ENCODE measurements around the gene PLXNB3. TPM values are rescaled to one million over a fixed set of nuclear protein-coding genes. Genes with fewer than 3 reads are reported as not detected.

PLXNB3 gene
- total RNA-seq, 1 donor from 2014 or later = 36.1 TPM

DNA sequence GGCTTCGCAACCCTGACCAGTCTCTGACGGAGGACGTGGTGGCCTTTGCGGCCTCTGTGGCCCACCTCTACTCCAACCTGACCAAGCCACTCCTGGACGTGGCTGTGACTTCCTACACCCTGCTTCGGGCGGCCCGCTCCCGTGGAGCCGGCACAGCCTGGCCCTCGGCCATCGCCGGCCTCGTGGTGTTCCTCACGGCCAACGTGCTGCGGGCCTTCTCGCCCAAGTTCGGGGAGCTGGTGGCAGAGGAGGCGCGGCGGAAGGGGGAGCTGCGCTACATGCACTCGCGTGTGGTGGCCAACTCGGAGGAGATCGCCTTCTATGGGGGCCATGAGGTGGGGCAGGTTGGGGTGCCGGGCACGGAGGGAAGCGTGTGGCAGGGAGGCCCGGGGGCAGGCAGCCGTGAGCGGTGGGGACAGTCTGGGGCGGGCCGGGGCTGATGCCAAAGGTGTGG is 38.2 kb upstream of the PLXNB3 start:
- DNase-seq (ENCODE audit: extremely low spot score in 2 of 2) = no peak
- H3K27ac ChIP-seq = peak overlapping the region; percentile 78
- intact Hi-C loops (cut with DNase I) = no loop called here
- H3K4me3 ChIP-seq = peak overlapping the region; percentile 17 to 63
- H3K9me3 ChIP-seq = no peaks in the 10 kb centered on the region
- H3K36me3 ChIP-seq = peaks cover 0 to under 1% of the 10 kb centered on the region in 2 donors
- H3K4me1 ChIP-seq = peaks cover 52% of the 10 kb centered on the region
- H3K27me3 ChIP-seq = no peaks in the 10 kb centered on the region
- TF ChIP-seq, protein P1, sequence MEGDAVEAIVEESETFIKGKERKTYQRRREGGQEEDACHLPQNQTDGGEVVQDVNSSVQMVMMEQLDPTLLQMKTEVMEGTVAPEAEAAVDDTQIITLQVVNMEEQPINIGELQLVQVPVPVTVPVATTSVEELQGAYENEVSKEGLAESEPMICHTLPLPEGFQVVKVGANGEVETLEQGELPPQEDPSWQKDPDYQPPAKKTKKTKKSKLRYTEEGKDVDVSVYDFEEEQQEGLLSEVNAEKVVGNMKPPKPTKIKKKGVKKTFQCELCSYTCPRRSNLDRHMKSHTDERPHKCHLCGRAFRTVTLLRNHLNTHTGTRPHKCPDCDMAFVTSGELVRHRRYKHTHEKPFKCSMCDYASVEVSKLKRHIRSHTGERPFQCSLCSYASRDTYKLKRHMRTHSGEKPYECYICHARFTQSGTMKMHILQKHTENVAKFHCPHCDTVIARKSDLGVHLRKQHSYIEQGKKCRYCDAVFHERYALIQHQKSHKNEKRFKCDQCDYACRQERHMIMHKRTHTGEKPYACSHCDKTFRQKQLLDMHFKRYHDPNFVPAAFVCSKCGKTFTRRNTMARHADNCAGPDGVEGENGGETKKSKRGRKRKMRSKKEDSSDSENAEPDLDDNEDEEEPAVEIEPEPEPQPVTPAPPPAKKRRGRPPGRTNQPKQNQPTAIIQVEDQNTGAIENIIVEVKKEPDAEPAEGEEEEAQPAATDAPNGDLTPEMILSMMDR (IDR thresholded peaks at IDR 0.05) = no peak
- TF ChIP-seq POLR2AphosphoS5 (IDR thresholded peaks at IDR 0.05; ENCODE audit: insufficient read depth in 1 of 2, low read depth in 1 of 2) = no peak
- TF ChIP-seq POLR2A (IDR thresholded peaks at IDR 0.05) = no peak

DNA sequence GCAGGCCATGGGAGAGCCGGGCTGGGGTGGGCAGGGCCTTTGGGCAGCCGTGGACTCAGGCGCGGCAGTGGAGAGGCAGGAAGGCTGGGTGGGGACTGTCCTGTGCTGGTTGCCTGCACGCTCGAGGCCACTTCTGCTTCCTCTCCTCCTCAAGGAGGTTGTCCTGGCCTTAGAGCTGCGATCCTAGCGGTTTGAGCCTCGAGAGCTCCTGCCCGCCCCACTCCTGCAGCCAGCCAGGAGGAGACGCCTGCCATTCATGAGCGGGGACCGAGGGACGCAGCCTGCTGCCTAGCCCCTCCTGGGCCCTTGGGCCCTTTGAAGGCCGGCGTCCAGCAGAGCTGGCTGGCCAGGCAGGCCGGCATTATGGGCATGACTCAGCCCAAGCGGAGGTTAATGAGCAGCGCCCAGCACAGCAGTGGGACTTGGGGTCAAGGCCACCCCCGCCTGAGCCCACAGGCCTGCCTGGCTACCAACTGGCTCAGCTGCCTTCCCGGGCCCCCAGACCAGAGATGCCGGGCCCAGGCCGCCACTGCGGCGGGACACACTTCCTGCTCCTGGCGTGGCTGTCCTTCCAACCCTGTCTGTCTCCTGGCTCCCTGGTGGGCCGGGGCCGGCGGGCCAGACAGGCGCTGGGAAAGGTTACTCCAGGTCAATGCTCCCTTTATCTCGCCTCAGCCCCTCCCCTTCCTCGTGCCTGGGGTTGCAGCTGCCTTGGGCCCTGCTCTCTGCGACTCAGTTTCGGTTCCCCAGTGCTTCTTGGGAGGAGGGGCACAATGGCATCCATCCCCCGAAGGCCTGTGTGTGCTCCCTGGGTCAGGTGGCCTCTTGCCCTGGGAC is 37.5 kb upstream of the PLXNB3 start:
- Histone ChIP-seq H3K9me3 (no peaks in the 10 kb centered on the region), H3K36me3 (no peaks in the 10 kb centered on the region), H3K4me1 (peaks cover 52% of the 10 kb centered on the region), H3K4me3 (peak overlapping the region; percentile 17 to 63), H3K27ac (peak overlapping the region; percentile 78), H3K27me3 (no peaks in the 10 kb centered on the region)
- TF ChIP-seq POLR2A (IDR thresholded peaks at IDR 0.05) = no peak
- TF ChIP-seq, protein P1 (IDR thresholded peaks at IDR 0.05) = no peak
- TF ChIP-seq POLR2AphosphoS5 (IDR thresholded peaks at IDR 0.05; ENCODE audit: insufficient read depth in 1 of 2, low read depth in 1 of 2) = peak in 1 of 2 donors; percentile 50
- intact Hi-C loops (cut with DNase I) = no loop called here
- no peak for DNase-seq (ENCODE audit: extremely low spot score in 2 of 2)

DNA sequence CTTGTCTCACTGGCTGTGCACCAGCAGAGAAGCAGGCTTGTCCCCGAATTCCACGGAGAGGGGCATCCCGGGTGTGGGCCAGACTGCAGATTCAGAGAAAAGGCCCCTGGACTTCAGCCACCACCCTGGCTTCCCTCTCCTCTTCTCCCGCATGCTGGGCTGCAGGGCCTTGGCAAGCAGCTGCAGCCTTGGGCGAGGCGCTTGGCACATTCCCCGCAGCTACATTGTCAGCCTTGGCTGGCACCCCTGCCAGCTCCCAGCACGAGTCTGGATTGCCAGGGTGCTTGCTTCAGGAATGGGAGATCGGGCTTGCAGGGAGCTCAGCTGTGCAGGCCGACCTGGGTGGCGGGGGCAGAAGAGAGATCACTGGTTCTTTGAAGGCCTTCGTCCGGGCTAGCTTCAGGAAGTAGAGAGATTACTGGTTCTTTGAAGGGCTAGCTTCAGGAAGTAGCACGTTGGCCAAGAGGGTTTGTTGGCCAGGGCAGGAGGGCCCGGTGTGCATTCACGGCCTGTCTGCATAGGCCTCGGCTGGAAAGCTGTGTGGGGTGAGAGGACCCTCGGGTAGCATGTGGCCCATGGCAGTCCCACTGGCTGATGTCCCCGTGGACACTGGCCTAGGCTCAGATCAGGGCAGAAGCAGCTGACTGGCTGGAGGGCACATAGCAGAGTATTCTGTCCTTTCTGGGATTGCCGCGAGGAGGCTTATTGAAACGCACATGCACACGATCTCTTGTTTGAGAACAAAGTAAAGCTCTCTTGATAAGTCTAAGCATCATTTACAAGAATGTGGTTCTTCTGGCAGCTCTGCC is 36.7 kb upstream of the PLXNB3 start:
- peak overlapping the region; percentile 78 for H3K27ac ChIP-seq
- H3K36me3 ChIP-seq = no peaks in the 10 kb centered on the region
- TF ChIP-seq, protein P1 (IDR thresholded peaks at IDR 0.05) = no peak
- TF ChIP-seq POLR2AphosphoS5 (IDR thresholded peaks at IDR 0.05; ENCODE audit: insufficient read depth in 1 of 2, low read depth in 1 of 2) (no peak), POLR2A (IDR thresholded peaks at IDR 0.05) (no peak)
- no peak for DNase-seq (ENCODE audit: extremely low spot score in 2 of 2)
- no peaks in the 10 kb centered on the region for H3K27me3 ChIP-seq
- H3K9me3 ChIP-seq = no peaks in the 10 kb centered on the region
- peak overlapping the region; percentile 17 to 63 for H3K4me3 ChIP-seq
- peaks cover 44% of the 10 kb centered on the region for H3K4me1 ChIP-seq
- intact Hi-C loops (cut with DNase I) = no loop called here

DNA sequence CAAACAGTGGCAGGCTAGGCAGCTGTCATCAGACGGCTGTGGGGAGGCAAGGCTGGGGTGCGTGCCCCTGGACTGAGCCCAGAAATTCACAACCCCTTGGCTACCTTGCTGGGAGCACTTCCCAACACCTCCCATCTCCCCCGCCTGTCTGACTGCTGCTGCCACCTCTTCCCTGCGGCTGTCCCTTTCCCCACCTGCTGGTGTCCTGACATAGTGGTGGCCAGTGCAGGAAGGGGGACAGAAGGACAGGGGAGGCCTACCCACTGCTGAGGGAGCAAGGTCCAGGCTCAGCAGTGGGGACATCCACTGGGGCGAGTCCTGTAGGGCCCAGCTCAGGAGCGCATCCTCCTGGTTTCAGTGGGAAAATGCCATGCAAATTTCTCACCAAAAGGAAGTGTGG is 36.0 kb upstream of the PLXNB3 start:
- no peaks in the 10 kb centered on the region for H3K9me3 ChIP-seq
- DNase-seq (ENCODE audit: extremely low spot score in 2 of 2) = no peak
- H3K4me1 ChIP-seq = peaks cover 37% of the 10 kb centered on the region
- TF ChIP-seq POLR2A (IDR thresholded peaks at IDR 0.05) (no peak), POLR2AphosphoS5 (IDR thresholded peaks at IDR 0.05; ENCODE audit: insufficient read depth in 1 of 2, low read depth in 1 of 2) (no peak)
- TF ChIP-seq, protein P1 (IDR thresholded peaks at IDR 0.05) = no peak
- H3K27me3 ChIP-seq = no peaks in the 10 kb centered on the region
- H3K36me3 ChIP-seq = no peaks in the 10 kb centered on the region
- no peak overlapping the region for H3K27ac ChIP-seq
- no peak overlapping the region for H3K4me3 ChIP-seq
- intact Hi-C loops (cut with DNase I) = no loop called here

Measured in vagina (tissue), 2 donors.